A549 treated with GW870086 at 1 μM for 4 hours (cell line): ENCODE data around the gene VN1R5. TPM values are rescaled to one million over a fixed set of nuclear protein-coding genes. Genes with fewer than 3 reads are reported as not detected.

ENCODE experiments used
- total RNA-seq: library from RNA; stranded (reverse); fragments of 200-300 nt; extraction: Qiagen RNA extraction; gene quantifications from 5 replicates; pipeline ENCODE4 v1.2.3, GENCODE V29; 2022; ENCODE audit warnings: low read depth

Gene VN1R5
- total RNA-seq, result not detected in 5 replicates

GRCh38 chr1:247255772-247256171 is at the start of gene VN1R5:
Gene VN1R5, plus strand, starts transcription at chr1:247256072.

Other genes with a start within 250 kb of the VN1R5 start
- 2.3 to 3.3 TPM (median 2.9 TPM) in 5 replicates for gene ZNF695, start 248.0 kb upstream of the VN1R5 start, total RNA-seq
- gene ZNF670, start 177.3 kb upstream of the VN1R5 start, total RNA-seq, result 2.4 to 4.0 TPM (median 3.3 TPM) in 5 replicates
- gene ZNF669, start 151.7 kb upstream of the VN1R5 start, total RNA-seq, result 2.6 to 4.1 TPM (median 3.7 TPM) in 5 replicates
- gene ZNF124, start 84.1 kb upstream of the VN1R5 start, total RNA-seq, result 4.3 to 5.5 TPM (median 4.5 TPM) in 5 replicates
- 15.7 to 19.8 TPM (median 17.1 TPM) in 5 replicates for gene ZNF496, start 75.8 kb downstream of the VN1R5 start, total RNA-seq
- gene NLRP3, start 160.1 kb downstream of the VN1R5 start, total RNA-seq, result not detected in 5 replicates
- gene OR2B11, start 202.0 kb downstream of the VN1R5 start, total RNA-seq, result not detected in 5 replicates